Measurements from ENCODE around the gene MARF1.

DNA sequence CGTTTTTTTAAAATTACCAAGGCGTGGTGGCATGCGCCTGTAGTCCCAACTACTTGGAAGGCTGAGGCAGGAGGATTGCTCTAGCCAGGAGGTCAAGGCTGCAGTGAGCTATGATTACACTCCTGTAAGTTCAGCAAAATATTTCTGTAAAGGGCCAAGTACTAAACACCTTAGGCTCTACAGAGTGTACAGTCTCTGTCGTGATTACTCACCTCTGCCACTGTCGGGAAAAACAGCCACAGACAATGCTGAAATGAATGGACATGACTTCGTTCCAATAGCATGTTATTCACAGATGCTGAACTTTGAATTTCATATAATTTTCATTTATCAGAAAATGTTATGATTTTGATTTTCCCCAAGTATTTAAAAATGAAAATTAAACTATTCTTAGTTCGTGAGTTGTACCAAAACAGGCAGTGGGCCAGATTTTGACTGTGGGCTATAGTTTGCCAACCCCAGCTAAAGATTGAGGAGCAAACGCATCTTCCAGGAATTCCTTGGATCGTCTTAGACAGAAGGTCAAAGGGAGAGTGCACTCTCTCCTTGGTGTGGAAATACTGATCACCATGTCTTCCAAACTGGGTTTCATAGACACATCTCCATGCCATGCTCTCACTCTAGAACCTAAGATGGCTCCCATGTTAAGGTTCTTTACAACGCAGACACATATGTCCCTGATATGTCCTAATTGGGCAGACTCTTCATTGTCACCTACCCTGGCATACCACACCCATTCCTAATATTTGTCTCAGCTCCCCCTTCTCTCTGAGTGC, 89.5 kb downstream of the MARF1 start:
- TF ChIP-seq, protein P1, sequence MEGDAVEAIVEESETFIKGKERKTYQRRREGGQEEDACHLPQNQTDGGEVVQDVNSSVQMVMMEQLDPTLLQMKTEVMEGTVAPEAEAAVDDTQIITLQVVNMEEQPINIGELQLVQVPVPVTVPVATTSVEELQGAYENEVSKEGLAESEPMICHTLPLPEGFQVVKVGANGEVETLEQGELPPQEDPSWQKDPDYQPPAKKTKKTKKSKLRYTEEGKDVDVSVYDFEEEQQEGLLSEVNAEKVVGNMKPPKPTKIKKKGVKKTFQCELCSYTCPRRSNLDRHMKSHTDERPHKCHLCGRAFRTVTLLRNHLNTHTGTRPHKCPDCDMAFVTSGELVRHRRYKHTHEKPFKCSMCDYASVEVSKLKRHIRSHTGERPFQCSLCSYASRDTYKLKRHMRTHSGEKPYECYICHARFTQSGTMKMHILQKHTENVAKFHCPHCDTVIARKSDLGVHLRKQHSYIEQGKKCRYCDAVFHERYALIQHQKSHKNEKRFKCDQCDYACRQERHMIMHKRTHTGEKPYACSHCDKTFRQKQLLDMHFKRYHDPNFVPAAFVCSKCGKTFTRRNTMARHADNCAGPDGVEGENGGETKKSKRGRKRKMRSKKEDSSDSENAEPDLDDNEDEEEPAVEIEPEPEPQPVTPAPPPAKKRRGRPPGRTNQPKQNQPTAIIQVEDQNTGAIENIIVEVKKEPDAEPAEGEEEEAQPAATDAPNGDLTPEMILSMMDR (IDR thresholded peaks at IDR 0.05): no peak
- TF ChIP-seq POLR2A (IDR thresholded peaks at IDR 0.05): no peak
